Activated CD8-positive, alpha-beta memory T cell treated with anti-CD3 and anti-CD28 coated beads, Interleukin-2, amount 10 ng/mL, durations not matched to agents 7 days and 5 days (primary cell): ENCODE results near the gene CRYZL1. TPM values are rescaled to one million over a fixed set of nuclear protein-coding genes. Genes with fewer than 3 reads are reported as not detected.
"Not testable (repeated sequence)": the region's sequence is repeated elsewhere in the genome, so short reads cannot be mapped to it uniquely, and the experiment has no call there.

Experiments
- ATAC-seq: fragments of 150-1000 bp; cut with Tn5 transposase; one replicate; pipeline ENCODE4 v1.10.0; 2021; ENCODE audit warnings: moderate library complexity
- CTCF ChIA-PET: fragments of 350-600 bp; sonication (Branson Sonifier 250); formaldehyde crosslinking; loops from one replicate; lab custom pipeline; 2021; ENCODE audit warnings: antibody characterized with exemption; lab: Charles Lee
- DNase-seq: peaks from one replicate; pipeline ENCODE4 v3.0.0-alpha.2; 2020
- H3K27ac Mint-ChIP-seq: one replicate; pipeline ENCODE4 v1.8.0; 2021; ENCODE audit warnings: mild to moderate bottlenecking, mixed read lengths
- H3K27me3 Mint-ChIP-seq: one replicate; pipeline ENCODE4 v1.8.0; 2021; ENCODE audit warnings: mixed read lengths
- H3K36me3 Mint-ChIP-seq: one replicate; pipeline ENCODE4 v1.8.0; 2021; ENCODE audit warnings: mild to moderate bottlenecking, mixed read lengths
- H3K4me1 Mint-ChIP-seq: one replicate; pipeline ENCODE4 v1.8.0; 2021; ENCODE audit warnings: mixed read lengths
- H3K4me3 Mint-ChIP-seq: one replicate; pipeline ENCODE4 v1.8.0; 2021; ENCODE audit warnings: mild to moderate bottlenecking, moderate library complexity, mixed read lengths
- H3K9me3 Mint-ChIP-seq: one replicate; pipeline ENCODE4 v1.8.0; 2022; ENCODE audit warnings: low read depth, mixed read lengths
- total RNA-seq, 2 experiments: library from RNA; stranded (reverse); gene quantifications; one replicate each; pipeline ENCODE4 v1.2.3, GENCODE V29; 2021

The CRYZL1 gene
- total RNA-seq, 2 experiments from 2014 or later: 28.2 to 36.8 TPM

- ATAC-seq (no peak), DNase-seq (peak; percentile 43)
- H3K27ac Mint-ChIP-seq: peak overlapping the region; percentile 99
- H3K36me3 Mint-ChIP-seq: peaks cover 9% of the 10 kb centered on the region
- peaks cover 19% of the 10 kb centered on the region for H3K4me1 Mint-ChIP-seq
- H3K27me3 Mint-ChIP-seq: peaks cover 24% of the 10 kb centered on the region
- CTCF ChIA-PET: no interaction called here
- peak overlapping the region; percentile 95 for H3K4me3 Mint-ChIP-seq
- no peaks in the 10 kb centered on the region for H3K9me3 Mint-ChIP-seq
These were observed 717 bp downstream of the CRYZL1 start for GRCh38 chr21:33640697-33641351.

DNA sequence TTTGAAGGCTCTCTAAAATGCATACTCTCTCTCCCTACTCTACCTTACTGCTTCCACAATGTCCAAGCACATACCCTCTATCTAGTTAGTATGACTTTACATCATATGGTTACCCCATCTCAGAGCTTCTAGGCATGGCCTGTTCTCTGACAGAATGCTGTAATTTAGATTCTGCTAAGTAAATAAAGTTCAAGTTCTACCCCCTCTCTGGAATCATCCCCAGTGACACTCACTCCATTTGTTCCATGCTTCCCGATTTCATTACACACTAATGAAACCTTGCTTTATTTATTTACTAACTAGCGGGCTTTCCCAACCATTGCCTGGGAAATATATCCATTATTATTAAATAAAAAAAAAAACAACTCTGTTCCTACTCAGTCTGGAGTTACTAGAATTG, 7.3 kb downstream of the CRYZL1 start:
- no peaks in the 10 kb centered on the region for H3K9me3 Mint-ChIP-seq
- peaks cover 2% of the 10 kb centered on the region for H3K4me1 Mint-ChIP-seq
- DNase-seq (no peak), ATAC-seq (no peak)
- CTCF ChIA-PET: interaction anchor here (1.3 kb wide), 1 partner anchor 28 kb away, joined by 4 read pairs; no protein-coding TSS in a partner anchor
- H3K27me3 Mint-ChIP-seq: no peaks in the 10 kb centered on the region
- H3K4me3 Mint-ChIP-seq: no peak overlapping the region
- no peak overlapping the region for H3K27ac Mint-ChIP-seq
- peaks cover 21% of the 10 kb centered on the region for H3K36me3 Mint-ChIP-seq

- H3K9me3 Mint-ChIP-seq, DNase-seq, ATAC-seq, H3K27me3 Mint-ChIP-seq, H3K27ac Mint-ChIP-seq, H3K4me1 Mint-ChIP-seq, H3K4me3 Mint-ChIP-seq: not testable (repeated sequence)
- H3K36me3 Mint-ChIP-seq: peaks cover 26% of the 10 kb centered on the region
- CTCF ChIA-PET: interaction anchor here (0.9 kb wide), 1 partner anchor 20 kb away, joined by 4 read pairs; no protein-coding TSS in a partner anchor
These were observed 15.4 kb downstream of the CRYZL1 start for GRCh38 chr21:33626151-33626550.

DNA sequence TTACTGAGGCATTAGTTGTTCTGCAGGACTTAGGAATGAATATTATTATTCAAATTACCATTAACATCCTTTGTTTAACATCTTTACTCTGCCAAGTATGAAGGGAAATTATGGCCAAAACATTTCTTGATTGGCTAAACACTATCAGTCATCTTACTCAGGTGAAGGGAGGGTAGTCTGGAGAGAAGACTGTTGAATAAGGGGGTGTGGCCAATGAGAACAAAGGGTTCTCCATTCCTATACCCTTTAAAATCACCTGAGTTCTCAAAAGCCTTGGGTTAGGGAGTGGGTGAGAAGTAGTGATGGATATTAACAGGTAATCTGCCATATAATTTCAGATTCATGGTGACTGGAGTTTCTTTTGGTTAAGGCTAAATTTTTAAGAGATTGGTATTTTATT, 19.3 kb downstream of the CRYZL1 start:
- Mint-ChIP-seq H3K4me3 (no peak overlapping the region), H3K27ac (no peak overlapping the region), H3K36me3 (peaks cover 26% of the 10 kb centered on the region), H3K4me1 (no peaks in the 10 kb centered on the region), H3K9me3 (no peaks in the 10 kb centered on the region), H3K27me3 (no peaks in the 10 kb centered on the region)
- ATAC-seq: no peak
- CTCF ChIA-PET: no interaction called here
- DNase-seq: no peak

- CTCF ChIA-PET: interaction anchor here (1.2 kb wide), 1 partner anchor 14 kb away, joined by 6 read pairs; no protein-coding TSS in a partner anchor
- Mint-ChIP-seq H3K4me1 (no peaks in the 10 kb centered on the region), H3K27me3 (no peaks in the 10 kb centered on the region), H3K4me3 (no peak overlapping the region), H3K9me3 (no peaks in the 10 kb centered on the region), H3K27ac (no peak overlapping the region), H3K36me3 (peaks cover 25% of the 10 kb centered on the region)
- DNase-seq (no peak), ATAC-seq (no peak)
These were observed 21.8 kb downstream of the CRYZL1 start for GRCh38 chr21:33619726-33620125.

DNA sequence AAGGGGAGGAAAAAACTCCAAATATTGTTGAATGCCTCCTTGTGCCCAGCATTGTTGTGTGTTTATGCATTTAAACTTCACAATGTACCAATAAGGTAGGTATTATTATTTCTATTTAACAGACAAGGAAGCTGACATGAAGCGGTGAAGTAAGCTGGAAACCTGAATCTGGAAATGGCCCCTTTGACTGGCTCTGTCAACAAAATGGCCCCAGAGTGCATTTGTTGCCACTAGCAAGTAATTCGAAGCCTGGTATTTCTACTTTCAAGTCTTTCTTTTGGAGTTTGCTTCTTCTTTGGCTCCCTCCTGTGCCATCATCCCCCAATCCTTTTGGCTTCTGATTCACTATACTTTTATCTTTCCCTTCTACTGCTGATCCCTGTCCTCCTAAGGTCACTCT, 23.1 kb downstream of the CRYZL1 start:
- DNase-seq: no peak
- H3K27ac Mint-ChIP-seq: no peak overlapping the region
- H3K4me1 Mint-ChIP-seq: no peaks in the 10 kb centered on the region
- peaks cover 24% of the 10 kb centered on the region for H3K36me3 Mint-ChIP-seq
- no peaks in the 10 kb centered on the region for H3K9me3 Mint-ChIP-seq
- H3K27me3 Mint-ChIP-seq: no peaks in the 10 kb centered on the region
- no peak for ATAC-seq
- CTCF ChIA-PET: no interaction called here
- H3K4me3 Mint-ChIP-seq: no peak overlapping the region

DNA sequence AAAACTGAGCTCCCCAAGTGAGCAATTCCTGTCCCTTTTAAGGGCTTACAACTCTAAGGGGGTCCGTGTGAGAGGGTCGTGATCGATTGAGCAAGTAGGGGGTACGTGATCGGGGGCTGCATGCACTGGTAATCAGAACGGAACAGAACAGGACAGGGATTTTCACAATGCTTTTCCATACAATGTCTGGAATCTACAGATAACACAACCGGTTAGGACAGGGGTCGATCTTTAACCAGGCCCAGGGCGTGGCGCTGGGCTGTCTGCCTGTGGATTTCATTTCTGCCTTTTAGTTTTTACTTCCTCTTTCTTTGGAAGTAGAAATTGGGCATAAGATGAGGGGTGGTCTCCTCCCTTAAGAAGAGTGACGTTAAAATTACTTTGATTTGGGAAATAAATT, 24.0 kb downstream of the CRYZL1 start:
- H3K27me3 Mint-ChIP-seq, H3K4me3 Mint-ChIP-seq, H3K27ac Mint-ChIP-seq, H3K9me3 Mint-ChIP-seq, CTCF ChIA-PET, DNase-seq, H3K4me1 Mint-ChIP-seq, ATAC-seq: not testable (repeated sequence)
- H3K36me3 Mint-ChIP-seq: peaks cover 23% of the 10 kb centered on the region

GRCh38 chr21:33611006-33611744, 30.4 kb downstream of the CRYZL1 start:
- ATAC-seq: no peak
- peaks cover 6% of the 10 kb centered on the region for H3K36me3 Mint-ChIP-seq
- CTCF ChIA-PET: no interaction called here

DNA sequence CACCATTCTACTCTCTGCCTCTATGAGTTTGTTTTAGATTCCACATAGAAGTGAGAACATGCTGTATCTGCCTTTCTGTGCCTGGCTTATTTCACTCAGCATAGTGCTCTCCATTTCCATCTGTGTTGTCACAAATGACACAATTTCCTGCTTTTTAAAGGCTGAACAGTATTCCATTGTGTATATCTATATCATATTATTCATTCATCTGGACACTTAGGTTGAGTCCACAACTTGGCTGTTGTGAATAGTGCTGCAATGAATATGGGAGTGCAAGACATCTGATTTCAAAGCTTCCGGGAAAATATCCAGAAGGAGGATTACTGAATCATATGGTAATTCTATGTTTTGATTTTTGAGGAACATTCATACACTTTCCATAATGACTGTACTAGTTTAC, 33.0 kb downstream of the CRYZL1 start:
- DNase-seq: no peak
- Mint-ChIP-seq H3K9me3 (no peaks in the 10 kb centered on the region), H3K4me1 (peaks cover 3% of the 10 kb centered on the region), H3K27me3 (no peaks in the 10 kb centered on the region), H3K4me3 (no peak overlapping the region), H3K27ac (no peak overlapping the region), H3K36me3 (peaks cover 4% of the 10 kb centered on the region)
- CTCF ChIA-PET: interaction anchor here (1.1 to 1.3 kb wide), 2 partner anchors 10 to 129 kb away, joined by 3 read pairs; partner anchors contain the start of gene TMEM50B
- no peak for ATAC-seq

More at GRCh38 chr21:33611006-33611744, 30.4 kb downstream of the CRYZL1 start:
- Mint-ChIP-seq H3K4me1 (no peaks in the 10 kb centered on the region), H3K27me3 (no peaks in the 10 kb centered on the region), H3K9me3 (no peaks in the 10 kb centered on the region), H3K4me3 (no peak overlapping the region), H3K27ac (no peak overlapping the region)
- no peak for DNase-seq

DNA sequence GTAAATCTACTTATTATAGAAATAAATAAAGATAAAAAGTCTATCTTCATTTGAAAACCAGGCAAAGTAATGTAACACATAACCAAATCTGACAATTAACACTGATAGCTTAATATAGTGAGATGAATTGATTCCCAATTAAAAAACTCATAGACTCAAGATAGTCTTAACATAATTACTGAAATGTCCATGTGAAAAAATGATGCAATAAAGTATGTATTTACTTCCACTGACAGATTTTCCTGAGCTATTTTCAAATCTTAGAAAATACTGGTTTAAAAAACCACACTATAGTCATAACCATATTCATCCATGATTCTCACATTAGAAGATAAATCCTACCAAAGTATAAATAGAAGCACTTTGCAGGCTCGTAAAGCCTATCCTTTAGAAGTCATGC, 43.5 kb downstream of the CRYZL1 start:
- H3K36me3 Mint-ChIP-seq: peaks cover 27% of the 10 kb centered on the region
- no peak overlapping the region for H3K4me3 Mint-ChIP-seq
- no peaks in the 10 kb centered on the region for H3K27me3 Mint-ChIP-seq
- no peaks in the 10 kb centered on the region for H3K9me3 Mint-ChIP-seq
- H3K27ac Mint-ChIP-seq: no peak overlapping the region
- H3K4me1 Mint-ChIP-seq: no peaks in the 10 kb centered on the region
- no peak for DNase-seq
- CTCF ChIA-PET: interaction anchor here (1.4 kb wide), 1 partner anchor 10 kb away, joined by 3 read pairs; no protein-coding TSS in a partner anchor
- ATAC-seq: no peak

DNA sequence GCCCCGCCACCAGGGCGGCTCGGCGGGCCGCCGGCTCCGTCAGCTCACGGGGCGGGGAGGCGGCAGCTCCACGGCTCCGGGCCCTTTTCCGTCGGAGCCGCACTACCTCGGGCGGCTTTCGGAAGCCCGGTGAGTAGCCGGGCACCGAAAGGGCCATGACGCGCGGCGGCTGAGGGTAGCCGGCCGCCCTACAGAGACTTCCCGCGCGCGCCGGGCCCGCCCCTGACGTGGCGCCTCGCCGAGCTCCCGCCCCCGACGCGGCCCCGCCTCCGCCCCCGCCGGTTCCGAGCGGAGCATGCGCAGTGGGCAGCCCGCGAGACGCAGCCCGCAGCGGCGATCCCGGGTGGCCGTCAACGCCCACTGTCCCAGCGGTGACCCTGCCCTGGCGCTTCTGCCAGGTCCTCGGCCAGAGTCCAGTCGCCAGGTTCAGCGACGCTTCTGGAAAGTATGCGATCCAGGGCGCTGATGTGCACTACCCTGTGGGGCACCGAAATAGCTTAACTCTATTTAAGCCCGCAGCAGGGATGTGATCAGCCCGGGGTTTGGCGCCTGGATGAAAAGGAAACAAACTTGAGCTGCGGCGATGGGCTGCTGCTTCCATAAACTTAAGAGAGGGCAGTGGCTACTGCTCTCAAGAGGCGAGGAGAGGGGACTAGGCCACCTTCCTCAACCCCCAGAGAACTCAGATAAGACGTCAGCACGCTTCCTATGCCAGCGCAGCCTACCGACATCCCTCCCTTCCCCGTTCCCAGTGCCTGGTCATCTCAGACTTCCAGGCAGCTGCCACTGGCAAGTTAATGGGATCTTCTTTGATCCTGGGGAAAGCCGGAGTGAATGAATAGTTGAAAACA, 52.8 kb downstream of the CRYZL1 start, which contains the start of gene DONSON:
Gene DONSON, minus strand, starts transcription at position 200 of the 851 bp plus-strand sequence. Its CDS starts 43 bp downstream, at position 157.
- Mint-ChIP-seq H3K36me3 (peaks cover 22% of the 10 kb centered on the region), H3K4me3 (peak within 1 kb of the TSS; percentile 91), H3K27ac (peak within 1 kb of the TSS; percentile 88), H3K27me3 (no peaks in the 10 kb centered on the region), H3K9me3 (no peaks in the 10 kb centered on the region), H3K4me1 (peaks cover 29% of the 10 kb centered on the region)
- DNase-seq (peak; percentile 89), ATAC-seq (peak; percentile 96)
- CTCF ChIA-PET: interaction anchor here (0.7 to 2.4 kb wide), 18 partner anchors 8 to 336 kb away, joined by 3 to 21 read pairs (median 4); partner anchors contain the start of genes DNAJC28, GART, SON and TMEM50B

- CTCF ChIA-PET: interaction anchor here (0.7 to 2.4 kb wide), 15 partner anchors 9 to 336 kb away, joined by 3 to 21 read pairs (median 4); partner anchors contain the start of genes DNAJC28, GART, SON and TMEM50B
- ATAC-seq: no peak
- Mint-ChIP-seq H3K4me3 (peak overlapping the region; percentile 91), H3K36me3 (peaks cover 21% of the 10 kb centered on the region), H3K9me3 (no peaks in the 10 kb centered on the region), H3K27me3 (no peaks in the 10 kb centered on the region), H3K27ac (peak overlapping the region; percentile 85), H3K4me1 (peaks cover 29% of the 10 kb centered on the region)
- DNase-seq: peak; percentile 64
These were observed 53.6 kb downstream of the CRYZL1 start for GRCh38 chr21:33587792-33588484.
